Measurements from ENCODE around the gene NBPF1.
"Not testable (repeated sequence)": the region's sequence is repeated elsewhere in the genome, so short reads cannot be mapped to it uniquely, and the experiment has no call there.

The NBPF1 gene

GRCh38 chr1:16645271-16646060 is 32.1 kb upstream of the NBPF1 start:
- DNase-seq (ENCODE audit: low read depth): peak; percentile 85
- H3K4me3 ChIP-seq (ENCODE audit: low read depth, low read length): peak overlapping the region; percentile 79
- TF ChIP-seq MYC (IDR thresholded peaks at IDR 0.05; ENCODE audit: low read depth, low read length) (peak; percentile 48), POLR2A (IDR thresholded peaks at IDR 0.05; ENCODE audit: extremely low read depth, insufficient read length) (peak; percentile 47)

GRCh38 chr1:16644482-16645270 is 31.3 kb upstream of the NBPF1 start:
- peak overlapping the region; percentile 79 for H3K4me3 ChIP-seq (ENCODE audit: low read depth, low read length)
- peak; percentile 97 for DNase-seq (ENCODE audit: low read depth)
- peak; percentile 46 for TF ChIP-seq CTCF (IDR thresholded peaks at IDR 0.05; ENCODE audit: low read depth, low read length)
- peak; percentile 71 for TF ChIP-seq POLR2A (IDR thresholded peaks at IDR 0.05; ENCODE audit: extremely low read depth, insufficient read length)
- TF ChIP-seq MAX (IDR thresholded peaks at IDR 0.05; ENCODE audit: low read depth, low read length): peak; percentile 85
- peak; percentile 86 for TF ChIP-seq MYC (IDR thresholded peaks at IDR 0.05; ENCODE audit: low read depth, low read length)

GRCh38 chr1:16644193-16644481 is 30.8 kb upstream of the NBPF1 start:
- DNase-seq (ENCODE audit: low read depth): no peak
- H3K4me3 ChIP-seq (ENCODE audit: low read depth, low read length): peak overlapping the region; percentile 79
- TF ChIP-seq CTCF (IDR thresholded peaks at IDR 0.05; ENCODE audit: low read depth, low read length): no peak
- TF ChIP-seq MAX (IDR thresholded peaks at IDR 0.05; ENCODE audit: low read depth, low read length): no peak; the same call in 1 of the 2 replicates
- no peak for TF ChIP-seq POLR2A (IDR thresholded peaks at IDR 0.05; ENCODE audit: extremely low read depth, insufficient read length)
- no peak for TF ChIP-seq MYC (IDR thresholded peaks at IDR 0.05; ENCODE audit: low read depth, low read length)

GRCh38 chr1:16643476-16644192 is 30.3 kb upstream of the NBPF1 start:
- H3K4me3 ChIP-seq (ENCODE audit: low read depth, low read length): peak overlapping the region; percentile 79
- DNase-seq (ENCODE audit: low read depth): peak; percentile 27
- 0 out of 2 replicates have a peak, but pooled peaks have one; percentile 16 for TF ChIP-seq MYC (IDR thresholded peaks at IDR 0.05; ENCODE audit: low read depth, low read length)

GRCh38 chr1:16643001-16643411 is 29.6 kb upstream of the NBPF1 start:
- H3K4me3 ChIP-seq (ENCODE audit: low read depth, low read length): peak overlapping the region; percentile 79
- DNase-seq (ENCODE audit: low read depth): not testable (repeated sequence)

GRCh38 chr1:16642025-16642966 is 28.9 kb upstream of the NBPF1 start:
- not testable (repeated sequence) for DNase-seq (ENCODE audit: low read depth)
- H3K4me3 ChIP-seq (ENCODE audit: low read depth, low read length): peak overlapping the region; percentile 79

GRCh38 chr1:16641159-16641975 is 28.0 kb upstream of the NBPF1 start:
- H3K4me3 ChIP-seq (ENCODE audit: low read depth, low read length); DNase-seq (ENCODE audit: low read depth): not testable (repeated sequence)

- not testable (repeated sequence) for H3K4me3 ChIP-seq (ENCODE audit: low read depth, low read length); DNase-seq (ENCODE audit: low read depth)
These were observed 26.0 kb upstream of the NBPF1 start for GRCh38 chr1:16639091-16640031.

- not testable (repeated sequence) for DNase-seq (ENCODE audit: low read depth); H3K4me3 ChIP-seq (ENCODE audit: low read depth, low read length)
These were observed 24.8 kb upstream of the NBPF1 start for GRCh38 chr1:16637941-16638778.

- DNase-seq (ENCODE audit: low read depth); H3K4me3 ChIP-seq (ENCODE audit: low read depth, low read length): not testable (repeated sequence)
These were observed 23.3 kb upstream of the NBPF1 start for GRCh38 chr1:16636551-16637195.
